Measurements from ENCODE around the gene RNF112. TPM values are rescaled to one million over a fixed set of nuclear protein-coding genes. Genes with fewer than 3 reads are reported as not detected.

RNF112 gene
- total and polyA plus RNA-seq, 2 of the 13 experiments (the other 11 are each of a cell fraction or from before 2014, with no cell fraction given) = 0.05 TPM; not detected in 1

DNA sequence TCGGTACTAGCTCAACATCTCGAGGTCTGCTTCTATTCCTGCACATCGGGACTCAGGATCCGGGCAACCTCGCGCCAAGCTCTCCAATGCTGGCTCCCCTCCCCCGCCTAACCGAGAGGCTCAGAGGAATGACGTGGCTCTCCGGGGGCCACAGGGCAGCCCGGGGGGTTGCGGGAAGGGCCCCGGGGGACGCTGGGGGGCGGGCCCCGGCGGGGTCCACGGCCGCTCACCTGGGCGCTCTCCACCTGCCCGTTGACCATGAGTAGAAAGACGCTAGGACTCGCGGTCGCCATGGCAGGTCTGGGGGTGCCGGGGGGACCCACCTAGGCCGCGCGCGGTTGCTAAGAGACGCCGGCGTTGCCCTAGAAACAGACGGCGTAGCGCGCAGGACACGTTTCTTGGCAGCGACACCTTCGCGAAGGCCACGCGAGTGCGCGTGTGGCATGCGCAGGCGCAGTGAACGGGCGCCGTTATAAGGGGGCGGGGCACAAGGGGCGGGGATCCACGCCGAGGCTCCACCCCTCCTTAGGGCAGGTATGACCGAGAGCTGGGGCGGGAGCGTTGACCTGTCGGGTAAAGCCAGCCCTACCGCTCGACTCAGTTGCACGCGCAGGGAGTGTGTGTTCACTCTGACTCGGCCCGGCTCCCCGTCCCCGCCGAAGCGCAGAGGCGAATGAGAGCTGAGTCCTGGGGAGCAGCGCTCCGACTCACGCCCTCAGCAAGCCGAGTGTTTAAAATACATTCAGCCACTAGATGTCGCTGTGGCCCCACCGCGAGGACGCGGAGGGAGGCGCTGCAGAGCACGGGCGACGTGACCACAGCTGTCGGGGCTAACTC, 48.5 kb upstream of the RNF112 start, which contains the start of gene B9D1 (continued):
- TF ChIP-seq, protein P1, sequence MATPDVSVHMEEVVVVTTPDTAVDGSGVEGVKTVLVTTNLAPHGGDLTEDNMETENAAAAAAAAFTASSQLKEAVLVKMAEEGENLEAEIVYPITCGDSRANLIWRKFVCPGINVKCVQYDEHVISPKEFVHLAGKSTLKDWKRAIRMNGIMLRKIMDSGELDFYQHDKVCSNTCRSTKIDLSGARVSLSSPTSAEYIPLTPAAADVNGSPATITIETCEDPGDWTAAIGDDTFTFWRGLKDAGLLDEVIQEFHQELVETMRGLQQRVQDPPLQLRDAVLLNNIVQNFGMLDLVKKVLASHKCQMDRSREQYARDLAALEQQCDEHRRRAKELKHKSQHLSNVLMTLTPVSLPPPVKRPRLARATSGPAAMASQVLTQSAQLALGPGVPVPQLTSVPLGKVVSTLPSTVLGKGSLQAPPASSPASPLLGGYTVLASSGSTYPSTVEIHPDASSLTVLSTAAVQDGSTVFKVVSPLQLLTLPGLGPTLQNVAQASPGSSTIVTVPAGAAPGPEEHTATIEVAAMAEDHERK (CRISPR knock-in tag; IDR thresholded peaks at IDR 0.05; ENCODE audit: low read depth) = no peak
- peak; percentile 74 for TF ChIP-seq TFDP2 (CRISPR knock-in tag; IDR thresholded peaks at IDR 0.05)
- TF ChIP-seq ZNF143 (CRISPR knock-in tag; IDR thresholded peaks at IDR 0.05) = no peak; the same call in 1 of the 2 replicates
- TF ChIP-seq EZH2 (conservative IDR thresholded peaks at IDR 0.05; ENCODE audit: low read depth, low read length) = no peak
- no peak for TF ChIP-seq CEBPB (IDR thresholded peaks at IDR 0.05; ENCODE audit: borderline replicate concordance, low read depth, low read length)
- no peak; the same call in 1 of the 2 replicates for TF ChIP-seq TP53 (CRISPR knock-in tag; conservative IDR thresholded peaks at IDR 0.05)
- TF ChIP-seq CCDC6 (CRISPR knock-in tag; IDR thresholded peaks at IDR 0.05) = peak; percentile 53
- TF ChIP-seq ZNF615 (CRISPR knock-in tag; IDR thresholded peaks at IDR 0.05; ENCODE audit: borderline replicate concordance) = no peak
- 0 out of 2 replicates have a peak, but pooled peaks have one; percentile 26 for TF ChIP-seq HMG20B (CRISPR knock-in tag; conservative IDR thresholded peaks at IDR 0.05)
- TF ChIP-seq ZNF792 (CRISPR knock-in tag; IDR thresholded peaks at IDR 0.05) = peak; percentile 52; the same call in 1 of the 2 replicates
- no peak for TF ChIP-seq RNF219 (CRISPR knock-in tag; IDR thresholded peaks at IDR 0.05)
- TF ChIP-seq ZNF850 (CRISPR knock-in tag; conservative IDR thresholded peaks at IDR 0.05) = no peak
- TF ChIP-seq DR1 (CRISPR knock-in tag; IDR thresholded peaks at IDR 0.05) = peak; percentile 68; the same call in 1 of the 2 replicates
- no peak for TF ChIP-seq TRIM24 (CRISPR knock-in tag; IDR thresholded peaks at IDR 0.05)
- TF ChIP-seq POLR2G (IDR thresholded peaks at IDR 0.05; ENCODE audit: low read depth, low read length) = peak; percentile 64; the same call in 1 of the 2 replicates
- TF ChIP-seq ZNF329 (CRISPR knock-in tag; IDR thresholded peaks at IDR 0.05; ENCODE audit: low read depth) = 0 out of 2 replicates have a peak, but pooled peaks have one; percentile 15

All from HepG2 (cell line).